Activated naive CD8-positive, alpha-beta T cell treated with anti-CD3 and anti-CD28 coated beads, Interleukin-2, amount 10 ng/mL, durations not matched to agents 7 days and 5 days (primary cell): Measurements from ENCODE around the gene PIGW. TPM values are rescaled to one million over a fixed set of nuclear protein-coding genes. Genes with fewer than 3 reads are reported as not detected.

Source experiments
- ATAC-seq: fragments of 150-1000 bp; cut with Tn5 transposase; one replicate; pipeline ENCODE4 v1.10.0; 2021; ENCODE audit warnings: low read depth, moderate library complexity
- POLR2A ChIA-PET: fragments of 350-600 bp; sonication (Branson Sonifier 250); formaldehyde crosslinking; loops from one replicate; lab custom pipeline; 2021; ENCODE audit warnings: antibody characterized with exemption; lab: Charles Lee
- DNase-seq: peaks from one replicate; pipeline ENCODE4 v3.0.0; 2021
- H3K27ac Mint-ChIP-seq: one replicate; pipeline ENCODE4 v1.8.0; 2022; ENCODE audit warnings: mild to moderate bottlenecking, mixed read lengths
- H3K27me3 Mint-ChIP-seq: one replicate; pipeline ENCODE4 v1.8.0; 2022; ENCODE audit warnings: mild to moderate bottlenecking, moderate library complexity, mixed read lengths
- H3K36me3 Mint-ChIP-seq: one replicate; pipeline ENCODE4 v1.8.0; 2021; ENCODE audit warnings: mild to moderate bottlenecking, mixed read lengths
- H3K4me1 Mint-ChIP-seq: one replicate; pipeline ENCODE4 v1.8.0; 2021; ENCODE audit warnings: mixed read lengths
- H3K4me3 Mint-ChIP-seq: one replicate; pipeline ENCODE4 v1.8.0; 2022; ENCODE audit warnings: mild to moderate bottlenecking, moderate library complexity, mixed read lengths
- H3K9me3 Mint-ChIP-seq: one replicate; pipeline ENCODE4 v1.8.0; 2021; ENCODE audit warnings: mixed read lengths
- total RNA-seq, 2 experiments: library from RNA; stranded (reverse); gene quantifications; one replicate each; pipeline ENCODE4 v1.2.3, GENCODE V29; 2021

The PIGW gene
- 10 to 100 TPM in 1 of 2 experiments, 1 to 10 TPM in 1; 8.6 to 11.1 TPM for total RNA-seq

GRCh38 chr17:36534840-36535668 is at the start of gene PIGW, which contains the start of gene MYO19:
PIGW (plus strand) TSS chr17:36534987; CDS start chr17:36537102, 2,115 bp downstream.
MYO19 (minus strand) TSS chr17:36534868; CDS start chr17:36532538, 2,330 bp downstream.
- Mint-ChIP-seq H3K27me3 (no peaks in the 10 kb centered on the region), H3K9me3 (peaks cover 1% of the 10 kb centered on the region), H3K36me3 (peaks cover 22% of the 10 kb centered on the region), H3K4me3 (peak within 1 kb of the TSS; percentile 91), H3K4me1 (peaks cover 30% of the 10 kb centered on the region), H3K27ac (peak within 1 kb of the TSS; percentile 96)
- peak; percentile 92 for DNase-seq
- ATAC-seq = peak; percentile 79
- POLR2A ChIA-PET = interaction anchor here (1.0 to 4.8 kb wide), 6 partner anchors 10 to 414 kb away, joined by 3 to 122 read pairs (median 5); partner anchors contain the start of genes AATF, GGNBP2 and MRM1

GRCh38 chr17:36485027-36485426 is 49.8 kb upstream of the PIGW start:
- Mint-ChIP-seq H3K9me3 (no peaks in the 10 kb centered on the region), H3K27ac (peak overlapping the region; percentile 56), H3K27me3 (peaks cover 17% of the 10 kb centered on the region), H3K36me3 (peaks cover 10% of the 10 kb centered on the region), H3K4me1 (peaks cover 22% of the 10 kb centered on the region), H3K4me3 (peak overlapping the region; percentile 44)
- DNase-seq (no peak), ATAC-seq (no peak)
- POLR2A ChIA-PET = interaction anchor here (1.2 kb wide), 1 partner anchor 10 kb away, joined by 4 read pairs; no protein-coding TSS in a partner anchor

- peaks cover 14% of the 10 kb centered on the region for H3K36me3 Mint-ChIP-seq
- peak overlapping the region; percentile 91 for H3K4me3 Mint-ChIP-seq
- DNase-seq (no peak), ATAC-seq (no peak)
- H3K9me3 Mint-ChIP-seq = no peaks in the 10 kb centered on the region
- POLR2A ChIA-PET = interaction anchor here (1.2 to 1.8 kb wide), 3 partner anchors 9 to 116 kb away, joined by 4 to 12 read pairs (median 4); partner anchors contain the start of genes GGNBP2 and MRM1
- H3K27ac Mint-ChIP-seq = peak overlapping the region; percentile 93
- H3K27me3 Mint-ChIP-seq = peaks cover 14% of the 10 kb centered on the region
- peaks cover 26% of the 10 kb centered on the region for H3K4me1 Mint-ChIP-seq
Measured at GRCh38 chr17:36485805-36486203, 49.0 kb upstream of the PIGW start.

- ATAC-seq (peak; percentile 94), DNase-seq (peak; percentile 89)
- Mint-ChIP-seq H3K4me1 (peaks cover 26% of the 10 kb centered on the region), H3K4me3 (peak within 1 kb of the TSS; percentile 93), H3K27me3 (peaks cover 10% of the 10 kb centered on the region), H3K9me3 (no peaks in the 10 kb centered on the region), H3K27ac (peak within 1 kb of the TSS; percentile 93), H3K36me3 (peaks cover 14% of the 10 kb centered on the region)
- POLR2A ChIA-PET = interaction anchor here (0.6 to 1.8 kb wide), 4 partner anchors 8 to 115 kb away, joined by 3 to 12 read pairs (median 4); partner anchors contain the start of genes GGNBP2 and MRM1
Measured at GRCh38 chr17:36486204-36487194, 48.3 kb upstream of the PIGW start, which contains the start of gene ZNHIT3. ZNHIT3 (plus strand) TSS chr17:36486681; CDS start chr17:36486700, 19 bp downstream.

GRCh38 chr17:36493956-36494355 is 40.8 kb upstream of the PIGW start:
- H3K9me3 Mint-ChIP-seq = no peaks in the 10 kb centered on the region
- H3K27ac Mint-ChIP-seq = no peak overlapping the region
- DNase-seq = no peak
- no peak overlapping the region for H3K4me3 Mint-ChIP-seq
- no peaks in the 10 kb centered on the region for H3K27me3 Mint-ChIP-seq
- ATAC-seq = no peak
- H3K36me3 Mint-ChIP-seq = peaks cover 24% of the 10 kb centered on the region
- H3K4me1 Mint-ChIP-seq = peaks cover 12% of the 10 kb centered on the region
- POLR2A ChIA-PET = no interaction called here

- POLR2A ChIA-PET = interaction anchor here (0.7 to 1.2 kb wide), 2 partner anchors 8 to 9 kb away, joined by 3 to 4 read pairs; partner anchors contain the start of gene ZNHIT3
- Mint-ChIP-seq H3K27me3 (no peaks in the 10 kb centered on the region), H3K4me1 (peaks cover 8% of the 10 kb centered on the region), H3K9me3 (no peaks in the 10 kb centered on the region), H3K4me3 (no peak overlapping the region), H3K36me3 (peaks cover 20% of the 10 kb centered on the region), H3K27ac (peak overlapping the region; percentile 13)
- no peak for ATAC-seq
- no peak for DNase-seq
Measured at GRCh38 chr17:36494674-36495073, 40.1 kb upstream of the PIGW start.

GRCh38 chr17:36495076-36495578 is 39.7 kb upstream of the PIGW start:
- ATAC-seq (no peak), DNase-seq (no peak)
- no peaks in the 10 kb centered on the region for H3K9me3 Mint-ChIP-seq
- H3K36me3 Mint-ChIP-seq = peaks cover 17% of the 10 kb centered on the region
- H3K4me3 Mint-ChIP-seq = no peak overlapping the region
- H3K4me1 Mint-ChIP-seq = peaks cover 5% of the 10 kb centered on the region
- H3K27me3 Mint-ChIP-seq = no peaks in the 10 kb centered on the region
- H3K27ac Mint-ChIP-seq = peak overlapping the region; percentile 13
- POLR2A ChIA-PET = interaction anchor here (0.7 to 1.2 kb wide), 2 partner anchors 9 to 10 kb away, joined by 3 to 4 read pairs; partner anchors contain the start of gene ZNHIT3

- Mint-ChIP-seq H3K27ac (no peak overlapping the region), H3K9me3 (no peaks in the 10 kb centered on the region), H3K4me3 (no peak overlapping the region), H3K4me1 (peaks cover 3% of the 10 kb centered on the region), H3K36me3 (peaks cover 14% of the 10 kb centered on the region), H3K27me3 (no peaks in the 10 kb centered on the region)
- DNase-seq (no peak), ATAC-seq (no peak)
- POLR2A ChIA-PET = no interaction called here
Measured at GRCh38 chr17:36496018-36496789, 38.6 kb upstream of the PIGW start.

- DNase-seq (no peak), ATAC-seq (no peak)
- POLR2A ChIA-PET = interaction anchor here (0.7 kb wide), 1 partner anchor 8 kb away, joined by 3 read pairs; no protein-coding TSS in a partner anchor
- H3K4me1 Mint-ChIP-seq = peaks cover 1% of the 10 kb centered on the region
- no peaks in the 10 kb centered on the region for H3K9me3 Mint-ChIP-seq
- H3K27me3 Mint-ChIP-seq = no peaks in the 10 kb centered on the region
- peaks cover 8% of the 10 kb centered on the region for H3K36me3 Mint-ChIP-seq
- H3K4me3 Mint-ChIP-seq = no peak overlapping the region
- H3K27ac Mint-ChIP-seq = no peak overlapping the region
Measured at GRCh38 chr17:36498155-36498554, 36.6 kb upstream of the PIGW start.

- H3K4me3 Mint-ChIP-seq = no peak overlapping the region
Measured at GRCh38 chr17:36498560-36499300, 36.1 kb upstream of the PIGW start.

GRCh38 chr17:36500745-36501225 is 34.0 kb upstream of the PIGW start:
- Mint-ChIP-seq H3K27me3 (no peaks in the 10 kb centered on the region), H3K4me3 (no peak overlapping the region), H3K36me3 (peaks cover 12% of the 10 kb centered on the region), H3K9me3 (no peaks in the 10 kb centered on the region), H3K4me1 (peaks cover 3% of the 10 kb centered on the region), H3K27ac (no peak overlapping the region)
- ATAC-seq (no peak), DNase-seq (no peak)
- POLR2A ChIA-PET = no interaction called here

More at GRCh38 chr17:36498560-36499300, 36.1 kb upstream of the PIGW start:
- ATAC-seq = no peak
- Mint-ChIP-seq H3K36me3 (peaks cover 8% of the 10 kb centered on the region), H3K9me3 (no peaks in the 10 kb centered on the region), H3K4me1 (peaks cover 2% of the 10 kb centered on the region), H3K27me3 (no peaks in the 10 kb centered on the region), H3K27ac (no peak overlapping the region)
- POLR2A ChIA-PET = no interaction called here
- no peak for DNase-seq
